Panc1 (cell line): ENCODE measurements around the gene AHCYL1. TPM values are rescaled to one million over a fixed set of nuclear protein-coding genes. Genes with fewer than 3 reads are reported as not detected.
A peak's percentile ranks its signal among the peaks of the same experiment; 100 is the strongest.

Experiments
- ATAC-seq: fragments of 200-7000 bp; cut with Tn5 transposase; 2 replicates; pipeline ENCODE4 v1.9.1; 2020; ENCODE audit warnings: mild to moderate bottlenecking, moderate library complexity
- BruUV-seq: library from RNA; stranded (reverse); fragments of 400-500 nt; replicated peaks from 2 replicates; lab custom pipeline; 2021; lab: Mats Ljungman, UMichigan
- CTCF ChIA-PET: fragments of 300-600 bp; sonication (Branson Sonifier 250); formaldehyde crosslinking; loops from one replicate; lab custom pipeline; 2022; ENCODE audit warnings: antibody characterized with exemption; lab: Charles Lee
- POLR2A ChIA-PET: fragments of 300-600 bp; sonication (Branson Sonifier 250); formaldehyde crosslinking; loops from one replicate; lab custom pipeline; 2022; ENCODE audit warnings: antibody characterized with exemption; lab: Charles Lee
- DNase-seq: peaks from one replicate; pipeline ENCODE4 v3.0.0-alpha.2; 2010; ENCODE audit warnings: low read depth, low spot score
- H3K27ac ChIP-seq: 2 replicates; pipeline ENCODE4 v1.5.1; 2011; ENCODE audit warnings: mild to moderate bottlenecking, low read length, inconsistent platforms
- H3K27me3 ChIP-seq: fragments of 200-500 bp; sonication (Bioruptor generic); 2 replicates; pipeline ENCODE4 v1.6.0; 2014; ENCODE audit warnings: low read length, inconsistent platforms; ENCODE audit not compliant: control insufficient read depth, insufficient read depth
- H3K36me3 ChIP-seq: fragments of 200-500 bp; sonication (Bioruptor generic); 2 replicates; pipeline ENCODE4 v1.5.1; 2014; ENCODE audit warnings: inconsistent platforms, mild to moderate bottlenecking, low read length, moderate library complexity; ENCODE audit not compliant: control insufficient read depth, insufficient read depth
- H3K4me1 ChIP-seq: 2 replicates; pipeline ENCODE4 v1.5.1; 2011; ENCODE audit warnings: inconsistent platforms, mild to moderate bottlenecking, low read length, moderate library complexity; ENCODE audit not compliant: control insufficient read depth, insufficient read depth
- H3K4me3 ChIP-seq, 2 experiments: 2 replicates each; pipeline ENCODE4 v1.5.1; 2011 to 2012; ENCODE audit warnings: low read depth in 2 of 2, low read length in 2 of 2, mild to moderate bottlenecking in 2 of 2, inconsistent platforms in 1 of 2, moderate library complexity in 1 of 2
- H3K9me3 ChIP-seq: fragments of 200-500 bp; sonication (Bioruptor generic); 2 replicates; pipeline ENCODE4 v1.5.1; 2014; ENCODE audit warnings: low read depth, mild to moderate bottlenecking, inconsistent platforms, low read length, moderate library complexity; ENCODE audit not compliant: control insufficient read depth, insufficient read depth
- REST ChIP-seq, 2 experiments: IDR thresholded peaks; 2 replicates each; pipeline ENCODE4 v1.6.1; 2011 to 2012; ENCODE audit warnings: low read depth in 2 of 2, control low read depth in 1 of 2, low read length in 1 of 2, mild to moderate bottlenecking in 1 of 2, moderate library complexity in 1 of 2; ENCODE audit not compliant: insufficient read depth in 1 of 2
- SIN3A ChIP-seq: IDR thresholded peaks from 2 replicates; pipeline ENCODE4 v1.6.1; 2012; ENCODE audit warnings: low read depth, mild to moderate bottlenecking, low read length, moderate library complexity, borderline replicate concordance; ENCODE audit not compliant: insufficient read depth
- TCF7L2 ChIP-seq: IDR thresholded peaks from 2 replicates; pipeline ENCODE4 v1.6.1; 2011; ENCODE audit warnings: mild to moderate bottlenecking, low read depth, low read length, inconsistent platforms
- in situ Hi-C: cut with HindIII; loops from 2 replicates; pipeline ENCODE4 v1.10.0; 2016; ENCODE audit warnings: low sequenced_read_pairs, low pct_unique_long_range_greater_than_20kb
- intact Hi-C: fragments of 100-400 bp; cut with micrococcal nuclease; formaldehyde crosslinking; loops from one replicate; pipeline ENCODE4 v1.10.0; 2022; ENCODE audit not compliant: unreplicated experiment
- total RNA-seq: library from RNA; stranded (reverse); gene quantifications from one replicate; pipeline ENCODE4 v1.2.1, GENCODE V29; 2021; ENCODE audit not compliant: unreplicated experiment
- TF ChIP-seq, protein P1 (sequence below): fragments of 450-650 bp; IDR thresholded peaks from 2 replicates; pipeline ENCODE4 v1.5.1; 2017; ENCODE audit warnings: mild to moderate bottlenecking

The AHCYL1 gene
- total RNA-seq, 1 experiment from 2014 or later = 174 TPM

DNA sequence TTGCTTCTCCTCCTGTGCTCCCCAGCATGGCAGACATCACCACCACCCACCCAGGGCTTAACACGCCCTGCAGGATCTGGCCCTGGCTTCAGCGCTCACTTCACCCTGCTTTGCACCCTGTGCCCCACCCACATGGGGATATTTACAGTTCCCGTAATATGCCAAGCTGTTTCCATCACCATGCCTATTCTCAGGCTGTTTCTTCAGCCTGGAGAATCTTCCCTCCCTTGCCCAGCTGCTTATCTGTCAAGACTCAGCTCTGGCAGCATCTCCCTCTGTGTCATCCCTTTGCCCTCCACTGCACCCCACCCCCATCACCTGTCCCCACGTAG is 3.6 kb upstream of the AHCYL1 start:
- H3K27ac ChIP-seq = peak overlapping the region; percentile 95
- ATAC-seq (no peak), DNase-seq (no peak)
- H3K4me1 ChIP-seq = peaks cover 55% of the 10 kb centered on the region
- in situ Hi-C loops (no loop called here), intact Hi-C loops (loop anchor here (5.0 to 10.0 kb wide), 3 partner anchors 49 to 436 kb away; partner anchors contain the start of gene GNAI3)
- no TSS peak for BruUV-seq
- ChIA-PET POLR2A (no interaction called here), CTCF (interaction anchor here (0.9 kb wide), 1 partner anchor 20 kb away, joined by 4 read pairs; no protein-coding TSS in a partner anchor)
- no peaks in the 10 kb centered on the region for H3K9me3 ChIP-seq
- TF ChIP-seq TCF7L2 (no peak), REST (IDR thresholded peaks at IDR 0.05; ENCODE audit: insufficient read depth in 1 of 2, low read depth in 2 of 2, low read length in 1 of 2) (no peak)
- TF ChIP-seq, protein P1, sequence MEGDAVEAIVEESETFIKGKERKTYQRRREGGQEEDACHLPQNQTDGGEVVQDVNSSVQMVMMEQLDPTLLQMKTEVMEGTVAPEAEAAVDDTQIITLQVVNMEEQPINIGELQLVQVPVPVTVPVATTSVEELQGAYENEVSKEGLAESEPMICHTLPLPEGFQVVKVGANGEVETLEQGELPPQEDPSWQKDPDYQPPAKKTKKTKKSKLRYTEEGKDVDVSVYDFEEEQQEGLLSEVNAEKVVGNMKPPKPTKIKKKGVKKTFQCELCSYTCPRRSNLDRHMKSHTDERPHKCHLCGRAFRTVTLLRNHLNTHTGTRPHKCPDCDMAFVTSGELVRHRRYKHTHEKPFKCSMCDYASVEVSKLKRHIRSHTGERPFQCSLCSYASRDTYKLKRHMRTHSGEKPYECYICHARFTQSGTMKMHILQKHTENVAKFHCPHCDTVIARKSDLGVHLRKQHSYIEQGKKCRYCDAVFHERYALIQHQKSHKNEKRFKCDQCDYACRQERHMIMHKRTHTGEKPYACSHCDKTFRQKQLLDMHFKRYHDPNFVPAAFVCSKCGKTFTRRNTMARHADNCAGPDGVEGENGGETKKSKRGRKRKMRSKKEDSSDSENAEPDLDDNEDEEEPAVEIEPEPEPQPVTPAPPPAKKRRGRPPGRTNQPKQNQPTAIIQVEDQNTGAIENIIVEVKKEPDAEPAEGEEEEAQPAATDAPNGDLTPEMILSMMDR = peak; percentile 52
- H3K4me3 ChIP-seq = no peak overlapping the region
- no peaks in the 10 kb centered on the region for H3K27me3 ChIP-seq
- peaks cover 3% of the 10 kb centered on the region; the same call in 1 of the 2 replicates for H3K36me3 ChIP-seq

- in situ Hi-C loops = no loop called here
- intact Hi-C loops = loop anchor here (1.0 to 10.0 kb wide), 4 partner anchors 51 to 439 kb away; partner anchors contain the start of gene GNAI3
- peaks cover 62% of the 10 kb centered on the region for H3K4me1 ChIP-seq
- H3K36me3 ChIP-seq = peaks cover 3% of the 10 kb centered on the region
- H3K9me3 ChIP-seq = no peaks in the 10 kb centered on the region
- BruUV-seq = no TSS peak
- CTCF ChIA-PET = interaction anchor here (0.7 to 2.9 kb wide), 13 partner anchors 23 to 343 kb away, joined by 3 to 53 read pairs (median 4); no protein-coding TSS in a partner anchor
- peak overlapping the region; percentile 95 for H3K27ac ChIP-seq
- no peak for ATAC-seq
- POLR2A ChIA-PET = interaction anchor here (0.5 to 1.6 kb wide), 5 partner anchors 22 to 190 kb away, joined by 3 to 7 read pairs (median 4); no protein-coding TSS in a partner anchor
- no peaks in the 10 kb centered on the region for H3K27me3 ChIP-seq
- TF ChIP-seq, protein P1 = no peak
- TF ChIP-seq REST (IDR thresholded peaks at IDR 0.05; ENCODE audit: insufficient read depth in 1 of 2, low read depth in 2 of 2, low read length in 1 of 2) (no peak), SIN3A (no peak)
- no peak overlapping the region for H3K4me3 ChIP-seq
- no peak for DNase-seq
These were observed 980 bp upstream of the AHCYL1 start for GRCh38 chr1:109983380-109984189.
